ENCODE data around the gene ADH1B. TPM values are rescaled to one million over a fixed set of nuclear protein-coding genes. Genes with fewer than 3 reads are reported as not detected.
"Not testable (repeated sequence)": the region's sequence is repeated elsewhere in the genome, so short reads cannot be mapped to it uniquely, and the experiment has no call there.

The ADH1B gene
- total RNA-seq, result 144 TPM

DNA sequence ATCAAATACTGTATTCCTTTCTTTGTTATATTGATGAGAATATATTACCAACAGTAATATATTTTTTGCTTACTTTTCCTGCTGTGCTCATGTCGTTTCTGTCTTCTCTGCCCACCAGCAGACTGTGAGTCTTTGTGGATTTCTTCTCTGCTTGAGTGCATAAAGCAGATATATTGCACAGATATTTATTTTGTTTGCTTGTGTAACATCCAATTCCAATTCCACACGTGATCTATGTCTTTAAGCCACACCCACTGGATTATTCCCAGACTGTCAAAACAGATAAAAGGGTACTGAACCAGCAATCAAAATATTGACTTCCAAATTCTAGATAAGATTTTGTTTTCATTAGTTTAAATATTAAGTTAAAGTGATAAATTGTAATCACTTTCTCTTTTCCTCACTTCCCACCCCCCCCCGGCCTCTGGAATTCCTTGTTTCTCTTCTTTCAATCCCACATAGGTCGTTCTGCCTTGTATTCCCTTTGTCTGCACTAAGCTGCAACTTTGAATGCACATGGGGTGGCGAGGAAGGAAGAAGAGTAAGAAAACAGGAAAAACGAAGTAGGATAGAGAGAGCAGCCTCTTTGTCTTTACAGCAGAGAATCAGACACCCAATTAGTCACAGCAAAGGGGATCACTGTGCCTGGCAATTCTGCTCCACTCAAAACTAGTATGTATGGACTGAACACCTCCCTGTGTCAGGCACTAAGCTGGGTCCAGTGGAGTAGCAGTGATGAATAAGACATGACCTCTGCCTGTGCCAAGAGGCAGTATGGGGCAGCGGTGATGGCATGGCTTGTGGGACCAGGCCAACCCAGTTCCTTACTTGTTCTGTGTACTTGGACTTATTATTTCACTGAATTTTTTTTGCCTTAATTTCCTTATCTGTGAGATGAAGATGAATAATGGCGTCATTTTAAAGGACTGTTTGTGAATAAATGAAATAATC is at the start of gene ADH1B:
TSS of gene ADH1B (minus strand) at position 161 of the 951 bp plus-strand sequence. CDS start at position 91, 70 bp downstream.
- no peak for DNase-seq (ENCODE audit: low spot score)

DNA sequence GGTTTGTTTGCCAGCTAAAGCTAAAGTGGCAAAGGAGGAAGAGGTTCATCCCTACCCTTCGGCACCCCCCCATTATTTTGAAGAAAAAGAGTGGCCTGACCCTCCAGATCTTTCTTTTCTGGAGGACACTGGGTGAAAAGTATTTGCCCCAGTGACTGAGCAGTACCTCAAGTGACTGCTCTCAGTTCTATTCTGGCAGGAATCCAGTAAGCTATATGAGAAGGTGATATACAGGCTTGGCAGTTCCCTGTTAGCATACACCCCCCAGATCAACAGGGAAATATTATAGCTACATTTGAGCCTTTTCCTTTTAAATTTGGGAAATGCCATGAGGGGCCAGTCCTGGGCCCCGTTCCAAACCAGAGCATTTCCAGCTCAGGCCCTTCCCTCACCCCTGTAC is 46.6 kb upstream of the ADH1B start:
- DNase-seq (ENCODE audit: low spot score), result not testable (repeated sequence)

DNA sequence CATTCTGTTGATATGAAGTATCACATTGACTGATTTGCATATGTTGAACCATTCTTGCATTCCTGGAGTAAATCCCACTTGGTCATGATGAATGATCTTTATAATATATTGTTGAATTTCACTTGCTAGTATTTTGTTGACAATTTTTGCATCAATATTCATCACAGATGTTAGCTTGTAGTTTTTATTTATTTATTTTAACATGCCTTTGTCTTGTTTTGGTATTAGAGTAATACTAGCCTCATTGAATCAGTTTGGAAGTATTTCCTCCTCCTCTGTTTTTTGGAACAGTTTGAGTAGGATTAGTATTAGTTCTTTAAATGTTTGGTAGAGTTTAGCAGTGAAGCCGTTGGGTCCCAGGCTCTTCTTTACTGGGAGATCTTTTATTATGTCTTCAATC is 45.3 kb upstream of the ADH1B start:
- DNase-seq (ENCODE audit: low spot score), result no peak

DNA sequence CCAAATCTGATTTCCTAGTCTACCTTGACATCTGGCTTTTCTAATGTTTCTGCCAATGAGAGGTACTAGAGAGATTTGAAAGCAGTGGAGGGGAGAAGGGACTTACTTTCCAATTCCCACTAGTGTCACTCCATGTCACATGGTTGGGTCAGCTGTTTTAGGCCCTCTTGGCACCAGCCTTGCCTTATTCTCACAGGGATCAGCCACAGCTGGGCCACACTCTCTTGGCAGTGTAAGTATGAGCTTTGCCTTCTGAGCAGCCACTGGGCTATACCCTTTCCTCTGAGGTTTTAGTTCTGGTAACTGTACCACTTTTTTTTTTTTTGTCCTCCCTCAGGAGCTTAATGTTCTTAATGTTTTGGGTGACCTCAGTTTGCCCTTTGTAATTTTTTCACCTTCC is 41.6 kb upstream of the ADH1B start:
- no peak for DNase-seq (ENCODE audit: low spot score)

DNA sequence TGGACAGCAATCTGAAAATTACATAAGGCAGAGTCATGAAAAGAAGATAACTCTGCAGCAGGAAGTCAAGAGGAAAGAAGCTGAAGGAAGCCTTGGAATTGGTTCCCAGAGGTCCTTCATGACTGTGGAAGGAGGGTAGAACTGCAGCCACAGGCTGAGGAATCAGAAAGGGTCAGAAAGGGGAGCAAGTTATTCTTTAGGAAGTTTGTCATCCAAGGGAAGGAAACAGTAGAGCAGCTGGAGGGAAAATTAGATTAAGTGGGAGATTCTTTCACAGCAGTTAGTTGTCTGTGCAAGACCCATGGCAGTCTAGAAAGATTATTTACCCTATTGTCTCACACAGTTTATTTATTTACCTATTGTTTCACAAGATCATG is 40.7 kb upstream of the ADH1B start:
- DNase-seq (ENCODE audit: low spot score), result no peak

DNA sequence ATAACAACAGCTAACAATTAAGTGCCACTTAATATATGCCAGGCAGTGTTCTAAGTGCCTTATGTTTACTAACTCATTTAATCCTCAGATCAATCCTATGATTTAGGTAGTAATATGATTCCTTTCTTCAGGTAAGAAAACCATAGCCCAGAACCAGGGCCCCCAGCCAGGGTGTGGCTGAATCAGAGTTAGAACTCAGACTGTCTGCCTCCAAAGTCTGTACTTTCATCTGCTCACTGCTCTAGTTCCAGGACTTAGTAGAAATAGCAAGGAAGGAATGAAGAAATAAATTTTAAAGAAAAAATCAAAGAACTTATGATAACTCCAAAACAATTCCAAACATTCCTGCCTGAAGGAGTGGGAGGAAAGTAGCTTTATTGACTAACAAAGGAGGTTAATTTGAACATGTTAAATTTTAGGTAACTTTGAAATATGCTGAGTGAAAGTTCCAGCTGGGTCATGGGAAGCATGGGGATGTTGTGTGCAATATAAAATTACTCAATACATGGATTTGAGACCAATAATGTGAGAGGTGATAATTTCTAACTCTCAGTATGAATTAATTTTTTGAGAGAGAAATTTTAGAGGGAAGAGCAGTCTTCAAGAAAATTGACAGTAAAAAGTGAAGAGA is 40.2 kb upstream of the ADH1B start:
- DNase-seq (ENCODE audit: low spot score), result no peak

DNA sequence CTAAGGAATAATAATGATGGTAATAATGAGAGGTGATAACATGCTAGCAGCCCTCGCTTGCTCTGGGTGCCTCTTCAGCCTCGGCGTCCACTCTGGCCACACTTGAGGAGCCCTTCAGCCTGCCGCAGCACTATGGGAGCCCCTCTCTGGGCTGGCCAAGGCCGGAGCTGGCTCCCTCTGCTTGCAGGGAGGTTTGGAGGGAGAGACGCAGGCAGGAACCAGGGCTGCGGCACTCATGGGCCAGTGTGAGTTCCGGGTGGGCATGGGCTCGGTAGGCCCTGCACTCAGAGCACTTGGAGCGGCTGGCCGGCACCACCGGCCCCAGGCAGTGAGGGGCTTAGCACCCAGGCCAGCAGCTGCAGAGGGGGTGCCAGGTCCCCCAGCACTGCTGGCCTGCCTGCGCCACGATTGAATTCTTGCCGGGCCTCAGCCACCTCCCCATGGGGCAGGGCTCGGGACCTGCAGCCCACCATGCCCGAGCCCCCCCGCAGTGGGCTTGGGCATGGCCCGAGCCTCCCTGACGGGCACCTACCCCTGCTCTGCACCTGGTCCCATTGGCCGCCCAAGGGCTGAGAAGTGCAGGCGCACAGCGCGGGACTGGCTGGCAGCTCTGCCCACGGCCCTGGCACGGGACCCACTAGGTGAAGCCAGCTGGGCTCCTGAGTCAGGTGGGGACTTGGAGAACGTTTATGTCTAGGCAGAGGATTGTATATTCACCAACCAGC is 38.4 kb upstream of the ADH1B start:
- no peak for DNase-seq (ENCODE audit: low spot score)

DNA sequence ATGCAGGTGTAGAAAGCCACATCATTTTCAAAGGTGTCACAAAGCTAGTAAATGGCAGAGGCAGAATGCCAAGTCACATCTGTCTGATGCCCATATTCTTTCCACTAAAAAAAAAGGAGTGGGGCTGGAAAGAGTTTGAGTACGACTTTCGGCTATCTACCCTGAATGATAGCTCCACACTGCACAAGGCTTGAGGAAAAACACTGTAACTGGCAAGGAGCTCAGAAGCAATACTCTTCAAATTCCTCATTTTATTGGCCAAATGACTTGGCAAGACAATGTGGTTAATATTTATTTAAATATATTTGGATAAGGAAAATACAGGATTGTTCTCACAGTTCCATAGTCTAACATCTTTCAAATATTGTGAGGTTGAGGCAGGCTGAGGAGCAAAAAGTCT is 36.7 kb upstream of the ADH1B start:
- DNase-seq (ENCODE audit: low spot score), result no peak

DNA sequence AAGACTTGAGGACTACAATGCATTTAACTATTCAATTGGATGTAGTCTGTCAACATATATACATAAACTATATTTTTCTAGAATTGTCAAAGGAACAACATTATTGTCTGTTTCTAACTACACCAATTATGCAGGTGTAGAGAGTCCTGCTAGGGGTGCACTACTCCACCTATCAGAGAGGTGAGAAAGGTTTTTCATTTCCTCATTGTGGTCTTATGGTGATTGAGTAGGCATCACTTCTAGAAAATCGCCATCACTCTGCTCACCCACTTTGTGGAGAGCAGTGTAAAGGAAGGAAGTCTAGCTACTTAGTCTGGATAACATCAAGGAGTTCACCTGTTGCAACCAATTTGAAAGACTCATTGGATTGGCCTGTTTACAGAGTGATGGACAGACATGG is 35.8 kb upstream of the ADH1B start:
- no peak for DNase-seq (ENCODE audit: low spot score)

DNA sequence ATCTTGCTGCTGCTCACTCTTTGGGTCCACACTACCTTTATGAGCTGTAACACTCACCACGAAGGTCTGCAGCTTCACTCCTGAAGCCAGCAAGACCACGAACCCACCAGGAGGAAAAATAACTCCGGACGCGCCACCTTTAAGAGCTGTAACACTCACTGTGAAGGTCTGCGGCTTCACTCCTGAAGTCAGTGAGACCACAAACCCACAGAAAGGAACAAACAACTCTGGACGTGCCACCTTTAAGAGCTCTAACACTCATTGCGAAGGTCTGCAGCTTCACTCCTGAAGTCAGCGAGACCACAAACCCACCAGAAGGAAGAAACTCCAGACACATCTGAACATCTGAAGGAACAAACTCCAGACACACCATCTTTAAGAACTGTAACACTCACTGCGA is 34.9 kb upstream of the ADH1B start:
- DNase-seq (ENCODE audit: low spot score), result not testable (repeated sequence)

DNA sequence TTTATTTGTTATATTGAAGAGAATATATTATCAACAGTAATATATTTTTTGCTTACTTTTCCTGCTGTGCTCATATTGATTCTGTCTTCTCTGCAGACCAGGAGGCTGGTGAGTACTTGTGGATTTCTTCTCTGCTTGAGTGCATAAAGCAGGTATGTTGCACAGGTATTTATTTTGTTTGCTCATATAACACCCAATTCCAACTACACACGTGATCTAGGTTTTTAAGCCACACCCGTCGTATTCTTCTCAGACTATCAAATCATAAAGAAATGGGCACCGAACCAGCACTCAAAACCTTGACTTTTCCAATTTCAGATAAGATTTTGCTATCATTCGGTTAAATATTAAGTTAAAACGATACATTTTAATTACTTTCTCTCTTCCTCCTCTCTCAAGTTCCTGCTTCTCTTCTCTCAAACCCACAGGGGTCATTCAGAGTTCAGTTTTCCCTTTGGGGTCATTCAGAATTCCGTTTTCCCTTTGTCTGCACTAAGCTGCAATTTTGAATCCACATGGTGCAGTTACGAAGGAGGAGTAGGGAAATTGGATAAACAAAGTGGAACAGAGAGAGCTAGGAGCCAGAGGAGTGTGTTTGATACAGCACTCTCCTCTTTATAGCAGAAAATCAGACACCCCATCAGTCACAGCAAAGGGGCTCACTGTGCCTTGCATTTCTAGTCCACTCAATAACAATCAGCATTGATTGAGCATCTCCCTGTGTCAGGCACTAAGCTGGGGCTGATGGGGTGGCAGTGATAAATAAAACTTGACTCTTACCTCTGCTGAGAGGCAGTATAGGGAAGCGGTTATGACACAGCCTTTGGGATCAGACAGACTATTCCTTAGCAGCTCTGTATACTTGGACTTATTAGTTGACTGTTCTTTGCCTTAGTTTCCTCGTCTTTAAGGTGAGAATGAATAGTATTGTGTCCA is 31.7 kb upstream of the ADH1B start, which contains the start of gene ADH1C:
TSS of gene ADH1C (minus strand) at position 145 of the 936 bp plus-strand sequence. CDS start at position 74, 71 bp downstream.
- DNase-seq (ENCODE audit: low spot score), result peak; percentile 25

DNA sequence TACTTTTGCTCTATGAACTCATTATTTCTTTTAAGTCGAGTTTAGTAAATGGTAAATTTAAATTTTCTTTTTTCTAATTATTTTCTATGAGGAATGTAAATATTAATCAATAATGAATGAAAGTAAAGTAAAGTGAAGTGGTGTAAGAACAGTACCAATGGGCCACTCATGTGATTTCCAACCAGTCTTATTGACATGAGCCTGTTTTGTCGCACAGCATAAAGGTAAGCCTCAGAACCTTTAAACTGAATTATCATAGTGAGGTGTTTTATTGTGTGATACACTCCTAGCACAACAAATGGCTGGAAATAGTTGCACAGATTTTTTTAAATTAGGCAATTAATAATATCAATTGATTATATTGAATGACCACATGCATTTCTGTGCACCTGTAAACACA is 30.3 kb upstream of the ADH1B start:
- DNase-seq (ENCODE audit: low spot score), result no peak

DNA sequence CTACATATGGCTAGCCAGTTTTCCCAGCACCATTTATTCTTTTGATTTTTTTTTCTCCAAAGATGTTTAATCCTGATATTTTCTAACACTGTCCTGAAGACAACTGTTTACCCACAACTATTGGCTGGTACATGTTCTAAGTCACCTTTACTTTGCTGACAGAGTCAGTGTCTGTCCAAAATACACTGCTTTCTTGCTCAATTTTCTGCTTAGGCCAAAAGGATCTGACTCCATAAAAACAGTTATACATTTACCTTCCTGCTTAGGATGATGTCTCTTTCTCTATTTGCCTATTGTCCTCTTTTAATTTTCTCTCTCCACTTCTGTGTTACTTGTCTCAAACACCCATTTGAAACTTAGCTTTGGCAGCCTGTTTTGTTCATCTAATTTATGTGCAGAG is 28.1 kb upstream of the ADH1B start:
- no peak for DNase-seq (ENCODE audit: low spot score)

DNA sequence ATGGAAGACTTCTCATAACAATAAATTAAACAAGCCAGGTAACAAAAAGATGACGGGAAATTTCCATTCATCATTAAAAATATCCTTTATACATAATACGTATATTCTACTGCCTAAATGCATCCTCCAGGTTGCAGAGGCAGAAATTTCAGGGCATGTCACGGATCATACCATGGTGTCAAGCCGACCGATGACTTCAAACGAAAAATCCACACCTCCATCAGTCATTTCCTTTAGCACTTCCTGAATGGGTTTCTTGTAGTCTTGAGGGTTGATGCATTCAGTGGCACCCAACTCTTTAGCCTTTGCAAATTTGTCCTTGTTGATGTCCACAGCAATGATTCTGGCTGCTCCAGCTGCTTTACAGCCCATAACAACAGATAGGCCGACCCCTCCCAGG is 21.4 kb upstream of the ADH1B start:
- not testable (repeated sequence) for DNase-seq (ENCODE audit: low spot score)

DNA sequence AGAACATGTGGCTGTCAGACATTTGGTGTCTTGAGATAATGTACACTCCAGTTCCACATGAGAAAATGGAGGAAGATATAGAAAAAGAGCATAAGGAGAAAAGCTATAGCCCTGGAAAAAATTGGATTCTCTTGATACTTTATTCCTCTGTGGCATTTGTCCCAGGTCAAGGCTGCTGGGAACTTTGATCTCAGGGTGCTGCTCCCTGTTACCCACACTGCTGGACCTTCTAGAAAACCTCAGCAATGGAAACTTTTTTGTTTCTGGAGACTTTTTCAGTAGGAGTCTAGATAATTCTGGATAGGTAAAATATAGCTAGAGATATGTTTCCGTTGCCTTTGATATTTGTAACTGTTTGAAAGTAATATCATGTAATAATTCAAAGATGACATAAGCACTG is 20.2 kb upstream of the ADH1B start:
- no peak for DNase-seq (ENCODE audit: low spot score)

DNA sequence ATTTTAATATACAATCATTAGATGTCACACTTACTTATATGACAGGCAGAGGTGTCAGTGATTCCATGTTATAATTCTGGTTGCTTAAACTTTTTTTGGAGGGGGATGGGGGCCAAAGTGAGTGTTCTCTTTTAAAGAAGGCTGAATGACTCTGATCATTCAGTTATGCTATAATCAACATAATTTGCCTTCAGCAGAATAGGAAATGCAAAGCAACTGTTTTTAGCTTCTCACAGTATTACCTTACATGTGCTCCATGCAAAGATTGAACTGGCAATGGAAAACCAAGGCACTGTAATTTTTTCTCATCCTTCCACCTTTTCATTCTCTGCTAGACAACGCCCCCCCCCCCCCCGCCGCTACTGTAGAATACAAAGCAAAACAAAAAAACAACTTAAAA is 18.0 kb upstream of the ADH1B start:
- no peak for DNase-seq (ENCODE audit: low spot score)

DNA sequence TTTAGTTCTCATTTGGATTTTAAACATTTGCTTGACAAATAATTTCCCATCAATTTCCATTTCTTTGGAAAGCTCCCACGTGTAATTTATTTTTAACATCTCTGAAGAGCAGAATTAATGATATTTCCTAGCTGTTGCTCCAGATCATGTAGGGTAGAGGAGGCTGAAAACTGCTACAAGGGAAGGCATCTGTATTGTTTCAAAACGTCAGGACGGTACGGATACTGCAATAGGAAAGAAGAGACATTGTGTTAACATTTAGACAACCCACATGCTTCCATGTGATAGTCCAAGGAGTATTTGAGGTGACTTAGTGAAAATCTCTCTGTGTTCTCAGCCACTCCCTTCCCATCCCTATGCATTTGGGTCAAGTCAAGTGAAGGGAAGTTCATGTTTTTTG is 15.4 kb upstream of the ADH1B start:
- DNase-seq (ENCODE audit: low spot score), result no peak

DNA sequence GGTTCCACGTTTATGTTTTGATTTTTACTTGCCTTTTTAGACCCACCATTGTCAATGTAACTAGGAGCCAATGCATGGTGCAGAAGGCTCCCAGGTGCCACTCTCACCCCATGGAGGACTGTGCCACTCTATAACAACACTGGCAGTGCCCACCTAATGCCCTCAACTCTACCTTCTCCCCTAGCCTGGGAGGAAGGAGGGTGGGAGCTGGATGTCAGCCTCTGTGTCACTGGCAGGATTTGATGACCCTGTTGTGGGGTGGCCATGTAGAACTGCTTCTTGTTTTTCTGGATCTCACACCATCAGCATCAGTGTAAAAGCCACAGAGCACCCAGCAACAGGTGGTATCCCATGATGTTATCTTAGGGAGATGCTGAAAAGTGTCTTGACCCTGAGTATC is 13.7 kb upstream of the ADH1B start:
- DNase-seq (ENCODE audit: low spot score), result no peak

DNA sequence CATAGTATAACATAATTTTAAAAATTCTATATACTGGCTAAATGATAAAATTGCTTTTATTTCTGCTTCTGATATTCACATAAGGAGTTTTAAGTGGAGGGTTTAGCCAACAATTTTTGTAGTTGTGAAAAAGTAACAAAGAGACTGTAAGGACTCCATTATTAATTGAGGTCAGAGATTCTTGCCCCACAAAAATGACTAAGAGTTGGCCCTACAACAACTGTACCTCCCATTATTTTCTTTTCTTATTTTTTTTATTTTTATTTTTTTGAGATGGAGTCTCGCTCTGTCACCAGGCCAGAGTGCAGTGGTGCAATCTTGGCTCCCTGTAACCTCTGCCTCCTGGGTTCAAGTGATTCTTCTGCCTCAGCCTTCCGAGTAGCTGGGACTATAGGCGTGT is 9.4 kb upstream of the ADH1B start:
- DNase-seq (ENCODE audit: low spot score), result no peak

DNA sequence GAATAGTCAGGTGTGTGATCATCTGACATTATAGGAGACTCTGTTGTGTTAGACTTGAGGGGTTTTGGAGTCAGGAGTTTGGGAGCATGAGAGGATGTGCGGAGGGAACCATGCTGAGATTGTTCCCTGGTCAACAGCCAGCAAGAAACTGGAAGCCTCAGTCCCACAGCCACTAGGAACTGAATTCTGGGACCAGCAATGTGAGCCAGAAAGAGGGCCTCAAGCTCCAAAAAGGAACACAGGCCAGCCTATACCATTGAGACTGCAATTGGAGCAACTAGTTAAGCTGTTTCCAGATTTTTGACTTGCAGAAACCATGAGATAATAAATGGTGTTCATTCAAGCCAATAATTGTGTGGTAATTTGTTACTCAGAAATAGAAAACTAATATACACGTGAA is 8.7 kb upstream of the ADH1B start:
- no peak for DNase-seq (ENCODE audit: low spot score)

DNA sequence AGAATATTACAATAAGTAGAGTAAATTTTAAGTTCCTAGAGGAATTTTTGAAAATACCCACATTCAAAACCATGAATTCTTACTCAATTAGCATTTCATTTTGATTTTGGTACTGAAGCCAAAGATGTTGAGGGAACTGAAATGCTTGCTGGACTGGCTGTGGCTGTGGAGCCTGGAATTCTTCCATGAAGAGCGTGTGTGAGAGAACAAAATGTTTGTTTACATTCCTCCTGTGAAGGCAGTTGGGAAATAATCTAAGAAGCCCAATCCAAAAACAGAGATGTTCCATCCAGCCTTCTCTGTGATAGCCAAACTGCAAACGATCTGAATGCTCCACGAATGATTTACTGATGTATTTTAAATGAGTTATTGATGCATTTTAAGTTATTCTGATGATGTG is 3.8 kb upstream of the ADH1B start:
- peak; percentile 73 for DNase-seq (ENCODE audit: low spot score)

Data from mucosa of gallbladder (tissue), 1 donor.